ENCODE data around the gene KCNQ1.

Gene KCNQ1

DNA sequence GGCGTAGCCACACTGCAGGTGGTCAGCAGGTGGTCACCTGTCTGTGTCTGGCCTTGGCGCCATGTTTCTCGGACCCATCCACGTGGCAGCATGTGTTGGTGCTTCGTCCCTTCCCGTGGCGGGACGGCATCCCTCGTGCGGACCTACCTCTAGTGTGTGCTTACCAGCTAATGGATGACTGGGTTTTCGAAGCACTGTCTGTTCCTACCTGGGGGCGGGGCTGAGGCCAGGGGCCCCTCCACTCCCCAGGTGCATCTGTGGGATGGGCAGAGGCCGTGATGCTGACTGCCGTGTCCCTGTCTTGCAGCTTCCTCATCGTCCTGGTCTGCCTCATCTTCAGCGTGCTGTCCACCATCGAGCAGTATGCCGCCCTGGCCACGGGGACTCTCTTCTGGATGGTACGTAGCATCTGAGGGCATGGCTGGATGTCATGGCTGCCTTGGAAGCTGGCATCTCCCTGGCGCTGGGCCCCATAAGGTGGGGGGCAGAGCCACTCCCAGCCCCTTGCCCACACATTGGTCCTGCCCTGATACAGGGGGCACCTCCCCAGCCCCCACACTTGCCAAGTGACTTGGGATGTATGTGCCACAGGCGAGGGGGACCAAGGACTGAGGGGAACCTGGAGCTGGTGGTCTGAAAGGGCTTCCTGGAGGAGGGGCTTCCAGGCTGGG, 82.9 kb downstream of the KCNQ1 start:
- no peak for DNase-seq

GRCh38 chr11:2528301-2529050, 83.7 kb downstream of the KCNQ1 start:
- DNase-seq, result no peak

GRCh38 chr11:2529173-2529572, 84.4 kb downstream of the KCNQ1 start:
- no peak for DNase-seq

GRCh38 chr11:2529636-2530035, 84.8 kb downstream of the KCNQ1 start:
- no peak for DNase-seq

GRCh38 chr11:2530131-2530854, 85.5 kb downstream of the KCNQ1 start:
- DNase-seq, result no peak

DNA sequence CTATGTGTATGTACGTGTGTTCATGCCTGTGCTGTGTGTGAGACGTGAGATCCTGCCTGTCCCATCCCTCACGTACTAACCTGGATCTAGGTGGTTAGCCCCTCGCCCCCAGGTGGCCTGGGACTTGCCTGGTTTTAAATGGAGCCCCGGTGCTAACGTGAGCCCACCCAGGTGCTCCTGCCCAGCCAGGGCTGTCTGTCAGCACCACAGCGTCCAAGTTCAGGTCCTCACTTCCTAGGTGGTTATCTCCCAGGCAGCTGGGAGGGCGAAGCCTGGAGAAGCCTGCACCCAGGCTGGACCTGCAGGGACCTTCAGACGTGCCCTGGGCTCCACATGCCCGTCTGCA, 86.0 kb downstream of the KCNQ1 start:
- no peak for DNase-seq

DNA sequence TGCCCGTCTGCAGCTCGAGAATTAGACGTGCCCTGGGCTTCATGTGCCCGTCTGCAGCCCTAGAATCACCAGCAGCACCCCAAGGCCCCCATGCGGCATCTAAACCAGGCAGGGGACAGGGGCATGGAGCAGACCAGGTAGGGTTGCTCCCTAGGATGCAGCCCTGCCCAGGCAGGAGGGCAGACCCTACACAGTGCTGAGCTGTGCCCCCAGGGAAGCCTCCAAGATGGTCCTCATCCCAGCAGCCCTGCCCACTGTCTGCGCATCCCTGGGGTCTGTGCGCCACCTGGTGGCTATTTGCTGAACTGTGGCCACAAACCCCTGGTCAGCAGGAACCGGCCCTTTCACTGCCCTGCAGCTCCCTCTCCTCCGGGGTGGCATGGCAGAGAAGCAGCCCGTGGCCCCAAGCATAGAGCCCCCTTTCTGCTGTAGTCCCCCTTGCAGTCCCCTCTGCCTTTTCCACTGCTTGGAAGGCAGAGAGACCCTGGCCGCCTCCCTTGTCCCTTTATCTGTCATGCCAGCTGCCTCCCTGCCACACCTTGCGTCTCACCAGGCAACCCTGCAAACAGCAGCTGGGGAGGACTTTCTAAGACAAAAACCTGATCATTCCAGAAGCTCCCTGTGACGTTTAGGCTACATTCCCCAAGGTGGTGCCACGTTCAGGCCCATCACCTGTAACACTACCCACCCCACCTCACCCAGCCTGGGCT, 86.6 kb downstream of the KCNQ1 start:
- peak; percentile 87 for DNase-seq

GRCh38 chr11:2531987-2532703, 87.3 kb downstream of the KCNQ1 start:
- no peak for DNase-seq

DNA sequence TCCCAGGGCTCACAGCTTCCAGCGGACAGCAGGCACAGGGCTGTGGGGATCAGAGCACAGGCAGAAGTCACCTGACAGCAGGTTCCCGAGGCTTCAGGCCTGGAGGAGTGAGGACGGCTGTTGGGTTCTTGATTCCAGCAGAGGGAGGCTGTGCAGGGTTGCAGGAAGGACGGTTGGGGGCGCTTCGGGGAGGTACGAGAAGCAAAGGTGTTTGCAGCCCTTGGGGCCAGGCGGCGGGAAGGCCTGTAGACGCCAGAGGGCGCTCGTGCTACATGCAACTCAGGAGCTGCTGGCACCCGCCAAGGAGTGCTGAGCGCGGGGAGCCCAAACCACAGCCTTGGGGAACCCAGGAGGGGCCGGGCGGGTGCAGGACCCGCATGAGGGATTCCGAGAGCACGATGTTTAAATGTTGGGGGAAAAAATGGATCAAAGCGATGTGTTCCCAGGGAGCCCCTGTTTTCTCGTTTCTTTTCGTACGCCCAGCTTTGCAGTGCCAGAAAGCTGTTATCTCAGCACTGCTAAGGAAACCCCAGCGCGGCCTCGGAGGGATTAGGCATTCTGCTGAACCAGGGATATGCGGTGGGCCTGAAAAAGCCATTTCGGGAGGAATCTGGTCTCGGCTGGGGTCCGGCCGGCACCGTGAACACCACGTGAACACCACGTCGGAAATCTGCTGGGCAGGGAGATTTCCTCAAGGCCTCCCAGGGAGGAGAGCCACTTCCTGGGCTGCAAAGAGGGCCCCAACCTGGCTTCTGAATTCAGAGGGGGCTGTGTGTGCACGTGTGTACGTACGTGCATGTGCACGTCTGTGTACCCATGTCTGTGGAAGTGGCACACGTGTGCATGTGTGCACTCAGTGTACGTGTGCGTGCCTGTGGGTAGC, 88.1 kb downstream of the KCNQ1 start:
- DNase-seq, result peak; percentile 97

- peak; percentile 60 for DNase-seq
Measured at GRCh38 chr11:2533587-2534133, 88.9 kb downstream of the KCNQ1 start.

DNA sequence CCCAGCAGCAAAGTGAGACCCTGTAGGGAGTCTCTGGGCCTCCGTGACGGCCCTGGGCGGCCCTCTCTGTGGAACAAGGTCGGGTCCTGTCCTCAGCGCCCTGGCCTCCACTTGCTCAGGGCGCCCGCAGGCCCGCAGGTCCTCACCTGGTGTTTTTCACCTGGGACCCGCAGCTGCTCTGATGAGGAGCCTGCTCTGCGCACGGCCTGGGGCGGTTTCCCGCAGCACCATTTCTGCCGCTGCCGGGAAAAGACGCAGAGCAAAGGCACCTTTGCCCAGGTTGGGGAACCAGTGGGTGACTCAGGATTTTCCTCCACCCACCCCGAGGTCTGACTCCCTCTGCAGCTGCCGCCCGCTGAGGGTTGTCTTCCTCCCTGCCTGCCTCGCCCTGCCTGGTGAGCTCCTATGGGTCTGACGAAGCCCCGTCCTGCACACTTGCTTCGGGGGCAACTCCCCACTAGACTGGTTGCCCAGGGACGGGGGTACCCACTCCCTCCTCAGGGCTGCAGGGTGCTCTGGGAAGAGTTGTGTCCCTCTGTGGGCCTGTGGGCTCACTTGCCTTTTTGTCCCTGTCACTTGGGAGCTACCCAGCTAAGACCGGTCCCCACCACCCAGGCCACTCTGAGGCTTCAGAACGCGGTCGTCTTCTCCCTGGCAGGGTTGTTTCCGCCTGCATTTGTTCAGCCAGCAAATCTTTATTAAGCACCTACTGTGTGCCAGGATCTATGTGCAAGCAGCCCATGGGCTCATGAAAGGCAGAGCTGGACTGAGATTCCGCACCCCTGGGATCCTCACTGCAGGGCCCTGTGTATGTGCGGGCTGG, 89.5 kb downstream of the KCNQ1 start:
- DNase-seq, result no peak

- no peak for DNase-seq
Measured at GRCh38 chr11:2534957-2535672, 90.3 kb downstream of the KCNQ1 start.

GRCh38 chr11:2535673-2536439, 91.0 kb downstream of the KCNQ1 start:
- DNase-seq, result no peak

GRCh38 chr11:2536440-2536989, 91.7 kb downstream of the KCNQ1 start:
- no peak for DNase-seq

- DNase-seq, result no peak
Measured at GRCh38 chr11:2537010-2537705, 92.3 kb downstream of the KCNQ1 start.

DNA sequence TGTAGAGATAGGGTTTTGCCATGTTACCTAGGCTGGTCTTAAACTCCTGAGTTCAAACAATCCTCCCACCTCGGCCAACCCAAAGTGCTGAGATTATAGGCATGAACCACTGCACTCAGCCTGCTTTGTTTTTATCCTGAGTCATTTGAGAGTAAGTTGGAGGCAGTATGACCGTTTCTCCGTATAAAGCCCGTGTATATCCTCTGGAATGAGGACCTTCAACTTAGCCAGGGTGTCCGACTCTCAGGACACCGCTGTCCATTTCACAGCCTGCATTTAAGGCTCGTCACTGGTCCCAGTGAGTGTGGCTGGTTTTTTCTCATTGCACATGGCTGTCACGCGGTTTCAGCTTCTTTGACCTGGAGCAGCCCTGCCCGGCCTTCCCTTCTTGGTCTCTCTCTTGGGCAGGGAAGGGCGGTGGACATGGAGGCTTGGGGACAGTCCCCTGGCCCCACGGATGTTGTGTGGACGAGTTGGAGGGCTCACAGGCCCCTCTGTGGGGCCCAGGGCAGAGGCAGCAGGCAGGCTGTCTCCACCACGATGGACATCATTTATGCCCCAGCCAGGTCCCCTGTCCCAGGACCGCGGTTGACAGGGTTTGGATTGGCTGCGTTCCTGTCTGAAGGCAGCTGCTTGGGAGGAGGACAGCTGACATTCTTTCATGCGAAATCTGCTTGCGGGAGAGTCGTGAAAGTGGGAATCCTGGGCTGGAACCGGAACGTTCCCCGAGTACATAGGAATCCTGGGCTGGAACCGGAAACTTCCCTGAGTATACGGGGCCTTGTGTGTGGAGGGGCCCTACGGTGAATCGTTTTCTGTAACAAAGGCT, 93.3 kb downstream of the KCNQ1 start:
- DNase-seq, result no peak

- no peak for DNase-seq
Measured at GRCh38 chr11:2538951-2539350, 94.1 kb downstream of the KCNQ1 start.

Measured in stimulated activated CD8-positive, alpha-beta memory T cell treated with anti-CD3 and anti-CD28 coated beads, Interleukin-4, amount 100 ng/mL, for 48 hours (primary cell).